A549 (cell line): ENCODE results near the gene RXRA. TPM values are rescaled to one million over a fixed set of nuclear protein-coding genes. Genes with fewer than 3 reads are reported as not detected.

Experiments used
- ATAC-seq, 2 experiments: fragments of 200-7000 bp in 1 of 2; fragments of >200 bp in 1 of 2; cut with Nextera tagmentation in 1 of 2; cut with Tn5 transposase in 1 of 2; 3 replicates each; pipeline versions ENCODE4 v1.8.0 to v1.9.1; 2018 to 2020; ENCODE audit warnings: mild to moderate bottlenecking in 1 of 2, moderate library complexity in 1 of 2
- CTCF ChIA-PET: fragments of 300-600 bp; sonication (Branson Sonifier 250); formaldehyde crosslinking; extraction: SDS; loops from one replicate; lab custom pipeline; 2021; ENCODE audit warnings: antibody characterized with exemption, inconsistent platforms; lab: Yijun Ruan, JAX
- POLR2A ChIA-PET: fragments of 350-600 bp; formaldehyde crosslinking; extraction: SDS; loops from one replicate; lab custom pipeline; 2021; ENCODE audit warnings: antibody characterized with exemption, inconsistent platforms; lab: Yijun Ruan, JAX
- DNase-seq, 2 experiments: peaks; one replicate each; pipeline versions ENCODE4 v3.0.0 to v3.0.0-alpha.2; 2011 to 2016; ENCODE audit warnings: low read depth in 1 of 2, low spot score in 1 of 2
- FAIRE-seq: peaks from 2 replicates; lab custom pipeline; 2011; peaks lifted over from hg19 to GRCh38; lab: Jason Lieb, UNC
- H3K27ac ChIP-seq, 2 experiments: fragments of >200 bp; sonication (Bioruptor Twin); formaldehyde crosslinking; 3 replicates each; pipeline ENCODE4 v1.5.1; 2016 to 2017
- H3K4me1 ChIP-seq: fragments of >200 bp; sonication (Bioruptor Twin); formaldehyde crosslinking; 3 replicates; pipeline ENCODE4 v1.6.1; 2016
- H3K4me2 ChIP-seq: fragments of >200 bp; sonication (Bioruptor Twin); formaldehyde crosslinking; 3 replicates; pipeline ENCODE4 v1.6.1; 2016
- H3K4me3 ChIP-seq: fragments of >200 bp; sonication (Bioruptor Twin); formaldehyde crosslinking; 3 replicates; pipeline ENCODE4 v1.5.1; 2016
- H3K9me3 ChIP-seq: fragments of >200 bp; sonication (Bioruptor Twin); formaldehyde crosslinking; 3 replicates; pipeline ENCODE4 v1.6.1; 2016
- EHF ChIP-seq: fragments of 250-450 bp; sonication (Bioruptor Pico); IDR thresholded peaks from 2 replicates; pipeline ENCODE4 v1.5.0; 2020; ENCODE audit warnings: mild to moderate bottlenecking
- FOXS1 ChIP-seq: fragments of 250-450 bp; sonication (Bioruptor Pico); IDR thresholded peaks from 2 replicates; pipeline ENCODE4 v1.5.0; 2020; ENCODE audit warnings: mild to moderate bottlenecking, moderate library complexity
- GATA3 ChIP-seq: IDR thresholded peaks from 2 replicates; pipeline ENCODE4 v1.6.1; 2012; ENCODE audit warnings: borderline replicate concordance
- JUNB ChIP-seq: fragments of >200 bp; sonication (Bioruptor Twin); formaldehyde crosslinking; IDR thresholded peaks from 2 replicates; pipeline ENCODE4 v1.6.1; 2016
- MAZ ChIP-seq: fragments of 150-350 bp; IDR thresholded peaks from 2 replicates; pipeline ENCODE4 v1.6.1; 2014; ENCODE audit warnings: antibody characterized with exemption, low read depth, low read length, borderline replicate concordance
- NR3C1 ChIP-seq: fragments of >200 bp; sonication (Bioruptor Twin); formaldehyde crosslinking; IDR thresholded peaks from 3 replicates; pipeline ENCODE4 v1.6.1; 2017
- RARB ChIP-seq: fragments of 250-450 bp; sonication (Bioruptor Pico); IDR thresholded peaks from 2 replicates; pipeline ENCODE4 v1.8.0; 2021; ENCODE audit warnings: mild to moderate bottlenecking, moderate library complexity
- RFX5 ChIP-seq: fragments of 450-650 bp; IDR thresholded peaks from 2 replicates; pipeline ENCODE4 v1.7.1; 2014; ENCODE audit warnings: antibody characterized with exemption, mild to moderate bottlenecking, moderate library complexity
- RNF2 ChIP-seq: fragments of 200-600 bp; sonication (generic); IDR thresholded peaks from 2 replicates; pipeline ENCODE4 v1.6.1; 2016; ENCODE audit warnings: low read depth, mild to moderate bottlenecking, antibody characterized with exemption, moderate library complexity, borderline replicate concordance
- SMC3 ChIP-seq: fragments of >200 bp; sonication (Bioruptor Twin); formaldehyde crosslinking; IDR thresholded peaks from 3 replicates; pipeline ENCODE4 v1.6.1; 2018; ENCODE audit warnings: inconsistent platforms
- ZC3H11A ChIP-seq: fragments of 450-650 bp; IDR thresholded peaks from 2 replicates; pipeline ENCODE4 v1.6.1; 2014; ENCODE audit warnings: antibody characterized with exemption, mild to moderate bottlenecking
- ZFP36 ChIP-seq: fragments of 450-650 bp; IDR thresholded peaks from 2 replicates; pipeline ENCODE4 v1.6.1; 2014; ENCODE audit warnings: borderline replicate concordance; ENCODE audit not compliant: partially characterized antibody
- WGBS: methylation state at CpG from one replicate; pipeline ENCODE4 v1.1.6; 2017; ENCODE audit errors: missing lambda C conversion rate; 5-methylcytosine and 5-hydroxymethylcytosine counted together
- polyA plus RNA-seq, 4 experiments: library from polyadenylated mRNA; depleted of rRNA in 3 of 4; stranded (reverse); fragments of >200 nt; fragmentation: RNase III in 1 of 4; extraction: RNeasy Plus Mini Kit Qiagen cat#74134 plus additional on column Dnase treatment in 1 of 4; gene quantifications; 2 replicates in 3 of 4; 3 replicates in 1 of 4; pipeline ENCODE4 v1.2.3, GENCODE V29; 2011 to 2017
- TF ChIP-seq, protein P1 (sequence below): IDR thresholded peaks from 2 replicates; pipeline ENCODE4 v1.6.1; 2012
- TF ChIP-seq, protein P2 (sequence below): fragments of 250-450 bp; sonication (Bioruptor Pico); IDR thresholded peaks from 2 replicates; pipeline ENCODE4 v1.5.0; 2020; ENCODE audit warnings: low read depth, mild to moderate bottlenecking, moderate library complexity
- TF ChIP-seq, protein P3 (sequence below): fragments of 200-600 bp; sonication (generic); IDR thresholded peaks from 2 replicates; pipeline ENCODE4 v1.6.1; 2016; ENCODE audit warnings: antibody characterized with exemption, mild to moderate bottlenecking, moderate library complexity
- TF ChIP-seq, protein P4 (sequence below): fragments of >200 bp; sonication (Bioruptor Twin); formaldehyde crosslinking; IDR thresholded peaks from 3 replicates; pipeline ENCODE4 v1.6.1; 2016
- TF ChIP-seq, protein P5 (sequence below): fragments of 450-650 bp; IDR thresholded peaks from 2 replicates; pipeline ENCODE4 v1.6.1; 2014; ENCODE audit warnings: antibody characterized with exemption
- TF ChIP-seq, protein P6 (sequence below): fragments of 150-350 bp; IDR thresholded peaks from 2 replicates; pipeline ENCODE4 v1.6.1; 2014; ENCODE audit warnings: low read depth, mild to moderate bottlenecking, low read length

Gene RXRA
- polyA plus RNA-seq, 2 of the 4 experiments (the other 2 are of a cell fraction): 6.6 to 23.9 TPM

DNA sequence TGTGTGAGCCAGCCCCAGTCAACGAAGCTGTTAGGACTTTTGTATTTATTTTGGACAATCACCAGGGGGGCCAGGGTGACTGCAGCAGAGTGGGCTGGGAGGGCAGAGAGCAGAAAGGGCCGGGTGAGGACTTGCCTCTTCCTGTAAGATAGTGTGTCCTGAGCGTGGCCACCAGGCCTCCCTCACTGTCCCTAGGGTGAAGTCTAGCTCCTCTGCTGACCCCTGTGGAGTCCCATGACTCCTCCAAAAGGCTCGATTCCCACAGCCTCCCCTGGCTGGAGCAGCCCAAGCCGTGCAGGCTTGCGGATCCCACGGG, 147.8 kb downstream of the RXRA start:
- peak overlapping the region in 1 of 2 experiments; percentile 55; a peak in 2 of 6 replicates for H3K27ac ChIP-seq
- POLR2A ChIA-PET: no interaction called here
- CTCF ChIA-PET: interaction anchor here (0.6 to 1.4 kb wide), 3 partner anchors 11 to 27 kb away, joined by 3 to 5 read pairs (median 4); no protein-coding TSS in a partner anchor

DNA sequence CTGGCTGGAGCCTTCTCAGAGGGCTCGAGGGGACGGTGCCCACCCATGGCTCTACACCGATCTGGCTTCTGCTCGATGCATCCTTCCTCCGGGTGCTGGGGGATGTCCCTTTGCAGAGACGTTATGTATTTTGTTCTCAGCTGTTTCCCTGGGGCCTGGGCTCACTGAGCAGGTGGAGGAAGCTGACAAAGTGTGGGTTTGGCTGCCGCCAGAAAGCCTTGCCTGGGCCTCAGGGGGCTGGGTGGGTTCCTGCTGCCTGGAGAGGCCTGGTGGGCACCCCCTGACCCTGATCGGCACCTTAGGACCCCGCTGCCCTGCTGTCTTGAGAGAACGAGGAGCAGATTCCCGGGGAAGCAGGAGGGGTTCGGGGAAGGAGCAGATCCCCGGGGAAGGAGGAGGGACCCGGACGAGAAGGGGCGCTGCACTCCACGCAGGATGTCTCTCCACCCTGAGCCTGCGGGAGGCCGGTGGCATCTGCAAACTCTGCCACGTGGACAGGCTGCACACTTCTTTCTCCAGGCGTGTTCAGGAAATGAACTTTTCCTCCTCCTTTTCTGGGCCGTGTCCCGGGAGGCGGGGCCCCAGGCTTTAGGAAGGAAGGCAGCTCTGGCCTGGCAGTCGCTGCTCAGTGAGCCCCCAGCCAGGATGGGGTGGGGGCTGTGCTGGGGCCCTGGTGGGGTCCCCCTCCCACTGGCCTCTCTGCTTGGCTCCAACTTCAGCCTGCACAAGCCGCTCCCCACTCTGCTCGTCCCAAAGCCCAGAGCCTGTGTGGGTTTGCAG, 148.9 kb downstream of the RXRA start:
- H3K4me3 ChIP-seq: no peak overlapping the region
- no peak overlapping the region for H3K4me2 ChIP-seq
- H3K9me3 ChIP-seq: no peaks in the 10 kb centered on the region; the same call in 2 of the 3 replicates
- WGBS: 88% methylated on average over 25 of the region's 27 CpGs
- DNase-seq: peak in 1 of 2 experiments; percentile 30
- CTCF ChIA-PET: interaction anchor here (0.7 to 1.6 kb wide), 3 partner anchors 12 to 612 kb away, joined by 3 to 7 read pairs (median 6); no protein-coding TSS in a partner anchor
- no peaks in the 10 kb centered on the region for H3K4me1 ChIP-seq
- TF ChIP-seq RNF2 (no peak), EHF (CRISPR knock-in tag) (no peak), RFX5 (no peak), GATA3 (no peak), NR3C1 (no peak)
- TF ChIP-seq, protein P1, sequence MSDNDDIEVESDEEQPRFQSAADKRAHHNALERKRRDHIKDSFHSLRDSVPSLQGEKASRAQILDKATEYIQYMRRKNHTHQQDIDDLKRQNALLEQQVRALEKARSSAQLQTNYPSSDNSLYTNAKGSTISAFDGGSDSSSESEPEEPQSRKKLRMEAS: no peak
- POLR2A ChIA-PET: no interaction called here
- ATAC-seq: peak; percentile 3 to 34; a peak in 3 of 6 replicates
- FAIRE-seq: no peak
- peak overlapping the region in 1 of 2 experiments; percentile 55; a peak in 1 of 6 replicates for H3K27ac ChIP-seq

More for the DNA sequence above, 147.8 kb downstream of the RXRA start:
- H3K4me2 ChIP-seq: no peak overlapping the region
- TF ChIP-seq JUNB (no peak), ZFP36 (no peak), MAZ (no peak)
- WGBS: 33% methylated on average over 6 of the region's 7 CpGs
- no peaks in the 10 kb centered on the region; the same call in 2 of the 3 replicates for H3K9me3 ChIP-seq
- peak; percentile 15 to 50; a peak in 3 of 6 replicates for ATAC-seq
- no peak overlapping the region for H3K4me3 ChIP-seq
- no peak for DNase-seq
- no peak for FAIRE-seq
- H3K4me1 ChIP-seq: no peaks in the 10 kb centered on the region

DNA sequence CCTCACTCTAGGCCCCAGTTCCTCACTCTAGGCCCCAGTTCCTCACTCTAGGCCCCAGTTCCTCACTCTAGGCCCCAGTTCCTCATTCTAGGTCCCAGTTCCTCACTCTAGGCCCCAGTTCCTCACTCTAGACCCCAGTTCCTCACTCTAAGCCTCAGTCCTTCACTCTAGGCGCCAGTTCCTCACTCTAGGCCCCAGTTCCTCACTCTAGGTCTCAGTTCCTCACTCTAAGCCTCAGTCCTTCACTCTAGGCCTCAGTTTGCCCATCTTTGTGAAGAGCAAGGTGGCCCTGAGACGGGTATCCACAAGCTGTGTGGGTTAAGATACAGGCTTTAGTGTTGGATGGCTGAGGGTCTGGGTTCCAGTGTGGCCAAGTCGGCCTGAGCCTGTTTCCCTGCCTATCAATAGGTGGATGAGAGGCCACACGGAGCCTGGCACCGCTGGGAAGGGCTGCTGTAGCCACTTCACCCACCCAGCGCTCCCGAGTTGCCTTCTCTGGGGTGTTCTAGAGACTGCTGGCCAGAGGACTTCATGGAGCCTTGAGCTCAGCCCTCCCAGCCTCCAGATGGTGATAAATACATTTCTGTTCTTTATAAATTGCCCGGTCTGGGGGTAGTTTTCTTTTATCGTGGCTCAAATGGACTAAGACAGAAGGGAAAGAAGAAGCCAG, 150.2 kb downstream of the RXRA start:
- 83% methylated on average over 9 of the region's 9 CpGs for WGBS
- FAIRE-seq: no peak
- no peaks in the 10 kb centered on the region for H3K9me3 ChIP-seq
- no peak for ATAC-seq
- no peak overlapping the region for H3K27ac ChIP-seq
- no peak for TF ChIP-seq SMC3
- TF ChIP-seq, protein P2, sequence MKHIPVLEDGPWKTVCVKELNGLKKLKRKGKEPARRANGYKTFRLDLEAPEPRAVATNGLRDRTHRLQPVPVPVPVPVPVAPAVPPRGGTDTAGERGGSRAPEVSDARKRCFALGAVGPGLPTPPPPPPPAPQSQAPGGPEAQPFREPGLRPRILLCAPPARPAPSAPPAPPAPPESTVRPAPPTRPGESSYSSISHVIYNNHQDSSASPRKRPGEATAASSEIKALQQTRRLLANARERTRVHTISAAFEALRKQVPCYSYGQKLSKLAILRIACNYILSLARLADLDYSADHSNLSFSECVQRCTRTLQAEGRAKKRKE: no peak
- DNase-seq: no peak
- H3K4me3 ChIP-seq: no peak overlapping the region
- no peak overlapping the region for H3K4me2 ChIP-seq
- POLR2A ChIA-PET: no interaction called here
- CTCF ChIA-PET: interaction anchor here (0.9 to 1.7 kb wide), 5 partner anchors 14 to 213 kb away, joined by 3 to 8 read pairs (median 6); no protein-coding TSS in a partner anchor
- no peaks in the 10 kb centered on the region for H3K4me1 ChIP-seq

DNA sequence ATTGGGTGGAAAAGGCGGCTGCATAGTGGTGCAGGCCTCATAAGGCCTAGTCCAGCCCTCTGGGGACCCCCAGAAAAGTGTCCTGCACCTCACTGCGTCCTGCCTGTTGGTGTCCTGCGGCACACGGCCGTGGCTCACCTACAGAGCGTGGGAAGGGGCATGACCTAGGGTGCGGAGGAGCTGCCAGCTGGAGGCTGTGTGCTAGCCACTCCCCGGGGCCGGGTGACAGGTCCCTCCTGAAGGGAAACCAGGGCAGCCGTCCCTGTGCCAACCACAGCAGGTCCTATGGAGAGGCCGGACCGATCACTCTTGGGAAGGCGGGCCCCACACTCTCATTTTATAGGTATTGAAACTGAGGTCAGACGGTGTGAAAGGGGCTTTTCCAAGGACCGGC, 150.7 kb downstream of the RXRA start:
- 92% methylated on average over 15 of the region's 15 CpGs for WGBS
- FAIRE-seq: no peak
- POLR2A ChIA-PET: no interaction called here
- TF ChIP-seq, protein P3, sequence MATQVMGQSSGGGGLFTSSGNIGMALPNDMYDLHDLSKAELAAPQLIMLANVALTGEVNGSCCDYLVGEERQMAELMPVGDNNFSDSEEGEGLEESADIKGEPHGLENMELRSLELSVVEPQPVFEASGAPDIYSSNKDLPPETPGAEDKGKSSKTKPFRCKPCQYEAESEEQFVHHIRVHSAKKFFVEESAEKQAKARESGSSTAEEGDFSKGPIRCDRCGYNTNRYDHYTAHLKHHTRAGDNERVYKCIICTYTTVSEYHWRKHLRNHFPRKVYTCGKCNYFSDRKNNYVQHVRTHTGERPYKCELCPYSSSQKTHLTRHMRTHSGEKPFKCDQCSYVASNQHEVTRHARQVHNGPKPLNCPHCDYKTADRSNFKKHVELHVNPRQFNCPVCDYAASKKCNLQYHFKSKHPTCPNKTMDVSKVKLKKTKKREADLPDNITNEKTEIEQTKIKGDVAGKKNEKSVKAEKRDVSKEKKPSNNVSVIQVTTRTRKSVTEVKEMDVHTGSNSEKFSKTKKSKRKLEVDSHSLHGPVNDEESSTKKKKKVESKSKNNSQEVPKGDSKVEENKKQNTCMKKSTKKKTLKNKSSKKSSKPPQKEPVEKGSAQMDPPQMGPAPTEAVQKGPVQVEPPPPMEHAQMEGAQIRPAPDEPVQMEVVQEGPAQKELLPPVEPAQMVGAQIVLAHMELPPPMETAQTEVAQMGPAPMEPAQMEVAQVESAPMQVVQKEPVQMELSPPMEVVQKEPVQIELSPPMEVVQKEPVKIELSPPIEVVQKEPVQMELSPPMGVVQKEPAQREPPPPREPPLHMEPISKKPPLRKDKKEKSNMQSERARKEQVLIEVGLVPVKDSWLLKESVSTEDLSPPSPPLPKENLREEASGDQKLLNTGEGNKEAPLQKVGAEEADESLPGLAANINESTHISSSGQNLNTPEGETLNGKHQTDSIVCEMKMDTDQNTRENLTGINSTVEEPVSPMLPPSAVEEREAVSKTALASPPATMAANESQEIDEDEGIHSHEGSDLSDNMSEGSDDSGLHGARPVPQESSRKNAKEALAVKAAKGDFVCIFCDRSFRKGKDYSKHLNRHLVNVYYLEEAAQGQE: no peak
- TF ChIP-seq, protein P4, sequence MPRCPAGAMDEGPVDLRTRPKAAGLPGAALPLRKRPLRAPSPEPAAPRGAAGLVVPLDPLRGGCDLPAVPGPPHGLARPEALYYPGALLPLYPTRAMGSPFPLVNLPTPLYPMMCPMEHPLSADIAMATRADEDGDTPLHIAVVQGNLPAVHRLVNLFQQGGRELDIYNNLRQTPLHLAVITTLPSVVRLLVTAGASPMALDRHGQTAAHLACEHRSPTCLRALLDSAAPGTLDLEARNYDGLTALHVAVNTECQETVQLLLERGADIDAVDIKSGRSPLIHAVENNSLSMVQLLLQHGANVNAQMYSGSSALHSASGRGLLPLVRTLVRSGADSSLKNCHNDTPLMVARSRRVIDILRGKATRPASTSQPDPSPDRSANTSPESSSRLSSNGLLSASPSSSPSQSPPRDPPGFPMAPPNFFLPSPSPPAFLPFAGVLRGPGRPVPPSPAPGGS: no peak
- TF ChIP-seq RARB (CRISPR knock-in tag): no peak
- TF ChIP-seq FOXS1: no peak
- TF ChIP-seq, protein P2: no peak
- no peak for TF ChIP-seq GATA3
- TF ChIP-seq, protein P5, sequence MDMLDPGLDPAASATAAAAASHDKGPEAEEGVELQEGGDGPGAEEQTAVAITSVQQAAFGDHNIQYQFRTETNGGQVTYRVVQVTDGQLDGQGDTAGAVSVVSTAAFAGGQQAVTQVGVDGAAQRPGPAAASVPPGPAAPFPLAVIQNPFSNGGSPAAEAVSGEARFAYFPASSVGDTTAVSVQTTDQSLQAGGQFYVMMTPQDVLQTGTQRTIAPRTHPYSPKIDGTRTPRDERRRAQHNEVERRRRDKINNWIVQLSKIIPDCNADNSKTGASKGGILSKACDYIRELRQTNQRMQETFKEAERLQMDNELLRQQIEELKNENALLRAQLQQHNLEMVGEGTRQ: no peak
- no peak for TF ChIP-seq ZC3H11A
- TF ChIP-seq, protein P6, sequence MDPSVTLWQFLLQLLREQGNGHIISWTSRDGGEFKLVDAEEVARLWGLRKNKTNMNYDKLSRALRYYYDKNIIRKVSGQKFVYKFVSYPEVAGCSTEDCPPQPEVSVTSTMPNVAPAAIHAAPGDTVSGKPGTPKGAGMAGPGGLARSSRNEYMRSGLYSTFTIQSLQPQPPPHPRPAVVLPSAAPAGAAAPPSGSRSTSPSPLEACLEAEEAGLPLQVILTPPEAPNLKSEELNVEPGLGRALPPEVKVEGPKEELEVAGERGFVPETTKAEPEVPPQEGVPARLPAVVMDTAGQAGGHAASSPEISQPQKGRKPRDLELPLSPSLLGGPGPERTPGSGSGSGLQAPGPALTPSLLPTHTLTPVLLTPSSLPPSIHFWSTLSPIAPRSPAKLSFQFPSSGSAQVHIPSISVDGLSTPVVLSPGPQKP: no peak

More for the DNA sequence above, 150.7 kb downstream of the RXRA start:
- H3K27ac ChIP-seq: no peak overlapping the region
- no peak overlapping the region for H3K4me3 ChIP-seq
- H3K4me1 ChIP-seq: no peaks in the 10 kb centered on the region
- CTCF ChIA-PET: interaction anchor here (0.9 to 1.7 kb wide), 4 partner anchors 26 to 212 kb away, joined by 3 to 8 read pairs (median 4); no protein-coding TSS in a partner anchor
- DNase-seq (no peak), ATAC-seq (no peak)
- no peak overlapping the region for H3K4me2 ChIP-seq
- no peaks in the 10 kb centered on the region for H3K9me3 ChIP-seq
